Natural killer cell treated with Interleukin-12 subunit alpha and Interleukin-12 subunit beta and Interleukin-15 and Interleukin-18, amount 100 ng/mL, for 72 hours (primary cell): Measurements from ENCODE around the gene PCDHGA6. TPM values are rescaled to one million over a fixed set of nuclear protein-coding genes. Genes with fewer than 3 reads are reported as not detected.
"Not testable (repeated sequence)": the region's sequence is repeated elsewhere in the genome, so short reads cannot be mapped to it uniquely, and the experiment has no call there.

Experiments
- ATAC-seq, 2 donors: fragments of 150-1000 bp; cut with Tn5 transposase in 1 of 2; sonication (Bioruptor Pico), chemical (Tn5 transposase) in 1 of 2; 2 replicates each; pipeline ENCODE4 v1.10.0; 2021
- DNase-seq: peaks from one replicate; pipeline ENCODE4 v3.0.0; 2022; ENCODE audit warnings: low spot score
- H3K27ac Mint-ChIP-seq, 2 donors: 1 replicate in 1 of 2; 2 replicates in 1 of 2; pipeline ENCODE4 v1.8.0; 2022; ENCODE audit warnings: mixed read lengths in 2 of 2, mild to moderate bottlenecking in 1 of 2, moderate library complexity in 1 of 2
- H3K27me3 Mint-ChIP-seq, 2 donors: 1 replicate in 1 of 2; 2 replicates in 1 of 2; pipeline ENCODE4 v1.8.0; 2022; ENCODE audit warnings: mixed read lengths in 2 of 2
- H3K36me3 Mint-ChIP-seq: one replicate; pipeline ENCODE4 v1.8.0; 2022; ENCODE audit warnings: mixed read lengths
- H3K4me1 Mint-ChIP-seq, 2 donors: 1 replicate in 1 of 2; 2 replicates in 1 of 2; pipeline ENCODE4 v1.8.0; 2022; ENCODE audit warnings: low read depth in 2 of 2, mixed read lengths in 2 of 2, mild to moderate bottlenecking in 1 of 2
- H3K4me3 Mint-ChIP-seq: one replicate; pipeline ENCODE4 v1.8.0; 2022; ENCODE audit warnings: mixed read lengths
- H3K9me3 Mint-ChIP-seq: 2 replicates; pipeline ENCODE4 v1.8.0; 2022; ENCODE audit warnings: mixed read lengths
- total RNA-seq, 2 donors: library from RNA; stranded (reverse); gene quantifications; one replicate each; pipeline ENCODE4 v1.2.3, GENCODE V29; 2022

PCDHGA6 gene
- under 1 TPM; 0.40 to 0.73 TPM for total RNA-seq

- Mint-ChIP-seq H3K27ac (no peak within 1 kb of the TSS), H3K4me3 (peak within 1 kb of the TSS; percentile 33), H3K27me3 (peaks cover 45 to 47% of the 10 kb centered on the region in 2 donors), H3K36me3 (peaks cover 17% of the 10 kb centered on the region), H3K9me3 (peaks cover 6% of the 10 kb centered on the region), H3K4me1 (peaks cover 4 to 8% of the 10 kb centered on the region in 2 donors)
- no peak for DNase-seq
- no peak for ATAC-seq
Measured at GRCh38 chr5:141373673-141374317, at the start of gene PCDHGA6. PCDHGA6 (plus strand) TSS chr5:141373891; CDS start chr5:141374084, 193 bp downstream.

- H3K4me1 Mint-ChIP-seq: peaks cover 7 to 9% of the 10 kb centered on the region in 2 donors
- H3K27ac Mint-ChIP-seq: peak overlapping the region in 1 of 2 donors; percentile 84
- peaks cover 18 to 41% of the 10 kb centered on the region in 2 donors for H3K27me3 Mint-ChIP-seq
- peaks cover 14% of the 10 kb centered on the region for H3K36me3 Mint-ChIP-seq
- H3K4me3 Mint-ChIP-seq: peak overlapping the region; percentile 83
- ATAC-seq: peak; percentile 74 to 84
- DNase-seq: peak; percentile 67
- peaks cover 4% of the 10 kb centered on the region for H3K9me3 Mint-ChIP-seq
Measured at GRCh38 chr5:141326088-141326854, 47.4 kb upstream of the PCDHGA6 start.

- DNase-seq: no peak
Measured at GRCh38 chr5:141328231-141328630, 45.5 kb upstream of the PCDHGA6 start.

GRCh38 chr5:141330299-141331080 lies 43.2 kb upstream of the PCDHGA6 start, which contains the start of gene PCDHGA1:
PCDHGA1 (plus strand) TSS chr5:141330514.
- Mint-ChIP-seq H3K36me3 (peaks cover 19% of the 10 kb centered on the region), H3K4me1 (peaks cover 4 to 6% of the 10 kb centered on the region in 2 donors), H3K4me3 (no peak within 1 kb of the TSS), H3K9me3 (peaks cover 9% of the 10 kb centered on the region), H3K27ac (no peak within 1 kb of the TSS), H3K27me3 (peaks cover 41 to 71% of the 10 kb centered on the region in 2 donors)
- no peak for DNase-seq
- ATAC-seq: no peak

More at GRCh38 chr5:141328231-141328630, 45.5 kb upstream of the PCDHGA6 start:
- Mint-ChIP-seq H3K27me3 (peaks cover 31 to 55% of the 10 kb centered on the region in 2 donors), H3K4me3 (no peak overlapping the region), H3K36me3 (peaks cover 11% of the 10 kb centered on the region), H3K9me3 (peaks cover 3% of the 10 kb centered on the region), H3K4me1 (peaks cover 4% of the 10 kb centered on the region in 2 donors), H3K27ac (no peak overlapping the region)
- peak in 1 of 2 donors; percentile 27 for ATAC-seq

- H3K9me3 Mint-ChIP-seq: peaks cover 18% of the 10 kb centered on the region
- DNase-seq, H3K4me1 Mint-ChIP-seq, ATAC-seq, H3K4me3 Mint-ChIP-seq, H3K27ac Mint-ChIP-seq: not testable (repeated sequence)
- peaks cover 17% of the 10 kb centered on the region for H3K36me3 Mint-ChIP-seq
- H3K27me3 Mint-ChIP-seq: peaks cover 52 to 73% of the 10 kb centered on the region in 2 donors
Measured at GRCh38 chr5:141332571-141332970, 41.1 kb upstream of the PCDHGA6 start.

- Mint-ChIP-seq H3K27ac (no peak within 1 kb of the TSS), H3K27me3 (peaks cover 59 to 87% of the 10 kb centered on the region in 2 donors), H3K4me1 (peaks cover 0 to 2% of the 10 kb centered on the region in 2 donors), H3K4me3 (no peak within 1 kb of the TSS), H3K36me3 (peaks cover 29% of the 10 kb centered on the region), H3K9me3 (peaks cover 27% of the 10 kb centered on the region)
- no peak for DNase-seq
- no peak for ATAC-seq
Measured at GRCh38 chr5:141338538-141339306, 35.0 kb upstream of the PCDHGA6 start, which contains the start of gene PCDHGA2. PCDHGA2 (plus strand) TSS chr5:141338760.

GRCh38 chr5:141340781-141341354 lies 32.8 kb upstream of the PCDHGA6 start:
- H3K27me3 Mint-ChIP-seq: peaks cover 55 to 81% of the 10 kb centered on the region in 2 donors
- peaks cover 32% of the 10 kb centered on the region for H3K36me3 Mint-ChIP-seq
- not testable (repeated sequence) for ATAC-seq, DNase-seq, H3K4me1 Mint-ChIP-seq, H3K4me3 Mint-ChIP-seq, H3K27ac Mint-ChIP-seq
- H3K9me3 Mint-ChIP-seq: peaks cover 25% of the 10 kb centered on the region

- H3K36me3 Mint-ChIP-seq: peaks cover 37% of the 10 kb centered on the region
- DNase-seq (no peak), ATAC-seq (no peak)
- H3K27ac Mint-ChIP-seq: no peak overlapping the region
- no peaks in the 10 kb centered on the region for H3K4me1 Mint-ChIP-seq
- H3K27me3 Mint-ChIP-seq: peaks cover 48 to 79% of the 10 kb centered on the region in 2 donors
- peaks cover 22% of the 10 kb centered on the region for H3K9me3 Mint-ChIP-seq
- H3K4me3 Mint-ChIP-seq: no peak overlapping the region
Measured at GRCh38 chr5:141342773-141343172, 30.9 kb upstream of the PCDHGA6 start.

- Mint-ChIP-seq H3K4me1 (no peaks in the 10 kb centered on the region), H3K27me3 (peaks cover 42 to 79% of the 10 kb centered on the region in 2 donors)
Measured at GRCh38 chr5:141343242-141343952, 30.3 kb upstream of the PCDHGA6 start, which contains the start of gene PCDHGA3. PCDHGA3 (plus strand) TSS chr5:141343829; CDS start chr5:141344034, 205 bp downstream.

GRCh38 chr5:141343953-141344463 lies 29.7 kb upstream of the PCDHGA6 start:
- H3K27ac Mint-ChIP-seq: no peak overlapping the region
- peaks cover 42 to 79% of the 10 kb centered on the region in 2 donors for H3K27me3 Mint-ChIP-seq
- H3K9me3 Mint-ChIP-seq: peaks cover 14% of the 10 kb centered on the region
- H3K4me1 Mint-ChIP-seq: no peaks in the 10 kb centered on the region
- ATAC-seq (no peak), DNase-seq (no peak)
- peak overlapping the region; percentile 47 for H3K4me3 Mint-ChIP-seq
- peaks cover 27% of the 10 kb centered on the region for H3K36me3 Mint-ChIP-seq

More at GRCh38 chr5:141343242-141343952, 30.3 kb upstream of the PCDHGA6 start, which contains the start of gene PCDHGA3:
- ATAC-seq (no peak), DNase-seq (no peak)
- H3K36me3 Mint-ChIP-seq: peaks cover 30% of the 10 kb centered on the region
- H3K27ac Mint-ChIP-seq: no peak within 1 kb of the TSS
- peaks cover 17% of the 10 kb centered on the region for H3K9me3 Mint-ChIP-seq
- peak within 1 kb of the TSS; percentile 47 for H3K4me3 Mint-ChIP-seq

GRCh38 chr5:141345327-141345726 lies 28.4 kb upstream of the PCDHGA6 start:
- ATAC-seq: no peak
- Mint-ChIP-seq H3K9me3 (peaks cover 13% of the 10 kb centered on the region), H3K4me3 (no peak overlapping the region), H3K27me3 (peaks cover 45 to 82% of the 10 kb centered on the region in 2 donors), H3K36me3 (peaks cover 26% of the 10 kb centered on the region), H3K27ac (no peak overlapping the region), H3K4me1 (no peaks in the 10 kb centered on the region)
- DNase-seq: no peak

GRCh38 chr5:141346017-141346416 lies 27.7 kb upstream of the PCDHGA6 start:
- ATAC-seq, DNase-seq, H3K27ac Mint-ChIP-seq, H3K4me3 Mint-ChIP-seq, H3K4me1 Mint-ChIP-seq: not testable (repeated sequence)
- peaks cover 13% of the 10 kb centered on the region for H3K9me3 Mint-ChIP-seq
- peaks cover 46 to 81% of the 10 kb centered on the region in 2 donors for H3K27me3 Mint-ChIP-seq
- H3K36me3 Mint-ChIP-seq: peaks cover 26% of the 10 kb centered on the region
